ENCODE measurements around the gene DUSP18.

DUSP18 gene

GRCh38 chr22:30662040-30662439 is 5.6 kb downstream of the DUSP18 start:
- Mint-ChIP-seq H3K4me1 (peaks cover 16% of the 10 kb centered on the region), H3K9me3 (no peaks in the 10 kb centered on the region), H3K27me3 (no peaks in the 10 kb centered on the region), H3K4me3 (no peak overlapping the region), H3K27ac (no peak overlapping the region)
- ATAC-seq, result no peak
- DNase-seq, result no peak

GRCh38 chr22:30655532-30655931 is 12.1 kb downstream of the DUSP18 start:
- peak overlapping the region in 1 of 2 donors; percentile 40 for H3K27ac Mint-ChIP-seq
- no peak overlapping the region for H3K4me3 Mint-ChIP-seq
- no peak for ATAC-seq
- no peak for DNase-seq
- H3K27me3 Mint-ChIP-seq, result no peaks in the 10 kb centered on the region
- H3K4me1 Mint-ChIP-seq, result peaks cover 21% of the 10 kb centered on the region
- H3K9me3 Mint-ChIP-seq, result no peaks in the 10 kb centered on the region

- Mint-ChIP-seq H3K27ac (peak overlapping the region in 1 of 2 donors; percentile 43), H3K4me3 (no peak overlapping the region), H3K9me3 (no peaks in the 10 kb centered on the region), H3K4me1 (peaks cover 33% of the 10 kb centered on the region), H3K27me3 (no peaks in the 10 kb centered on the region)
- DNase-seq, result no peak
- no peak for ATAC-seq
These were observed 13.3 kb downstream of the DUSP18 start for GRCh38 chr22:30654361-30654760.

GRCh38 chr22:30652852-30653251 is 14.8 kb downstream of the DUSP18 start:
- peaks cover 48% of the 10 kb centered on the region for H3K4me1 Mint-ChIP-seq
- ATAC-seq, result no peak
- H3K9me3 Mint-ChIP-seq, result no peaks in the 10 kb centered on the region
- H3K4me3 Mint-ChIP-seq, result no peak overlapping the region
- no peaks in the 10 kb centered on the region for H3K27me3 Mint-ChIP-seq
- no peak for DNase-seq
- no peak overlapping the region for H3K27ac Mint-ChIP-seq

GRCh38 chr22:30650508-30651116 is 17.1 kb downstream of the DUSP18 start:
- ATAC-seq, result no peak
- peaks cover 48% of the 10 kb centered on the region for H3K4me1 Mint-ChIP-seq
- peak overlapping the region in 1 of 2 donors; percentile 71 for H3K27ac Mint-ChIP-seq
- H3K4me3 Mint-ChIP-seq, result no peak overlapping the region
- no peak for DNase-seq
- H3K27me3 Mint-ChIP-seq, result no peaks in the 10 kb centered on the region
- H3K9me3 Mint-ChIP-seq, result no peaks in the 10 kb centered on the region

GRCh38 chr22:30649430-30650007 is 18.2 kb downstream of the DUSP18 start:
- Mint-ChIP-seq H3K4me3 (peak overlapping the region; percentile 10 to 39), H3K4me1 (peaks cover 54% of the 10 kb centered on the region), H3K27me3 (no peaks in the 10 kb centered on the region), H3K27ac (peak overlapping the region; percentile 92 to 94), H3K9me3 (no peaks in the 10 kb centered on the region)
- ATAC-seq, result peak; percentile 99
- peak; percentile 70 to 83 for DNase-seq

GRCh38 chr22:30648825-30649224 is 18.9 kb downstream of the DUSP18 start:
- Mint-ChIP-seq H3K4me3 (peak overlapping the region in 1 of 2 donors; percentile 10), H3K9me3 (no peaks in the 10 kb centered on the region), H3K27me3 (no peaks in the 10 kb centered on the region), H3K4me1 (peaks cover 60% of the 10 kb centered on the region), H3K27ac (peak overlapping the region; percentile 92 to 94)
- no peak for DNase-seq
- no peak for ATAC-seq

GRCh38 chr22:30647536-30647935 is 20.1 kb downstream of the DUSP18 start:
- no peak overlapping the region for H3K27ac Mint-ChIP-seq
- DNase-seq, result no peak
- ATAC-seq, result no peak
- H3K4me3 Mint-ChIP-seq, result no peak overlapping the region
- H3K27me3 Mint-ChIP-seq, result no peaks in the 10 kb centered on the region
- H3K4me1 Mint-ChIP-seq, result peaks cover 65% of the 10 kb centered on the region
- no peaks in the 10 kb centered on the region for H3K9me3 Mint-ChIP-seq

GRCh38 chr22:30646518-30647160 is 21.0 kb downstream of the DUSP18 start:
- Mint-ChIP-seq H3K27me3 (no peaks in the 10 kb centered on the region), H3K9me3 (no peaks in the 10 kb centered on the region), H3K4me3 (no peak overlapping the region), H3K4me1 (peaks cover 62% of the 10 kb centered on the region), H3K27ac (no peak overlapping the region)
- DNase-seq (no peak), ATAC-seq (no peak)

GRCh38 chr22:30643055-30643875 is 24.4 kb downstream of the DUSP18 start:
- no peaks in the 10 kb centered on the region for H3K27me3 Mint-ChIP-seq
- no peaks in the 10 kb centered on the region for H3K9me3 Mint-ChIP-seq
- peak overlapping the region; percentile 27 to 45 for H3K4me3 Mint-ChIP-seq
- H3K27ac Mint-ChIP-seq, result peak overlapping the region; percentile 87
- DNase-seq, result no peak
- peak; percentile 2 for ATAC-seq
- peaks cover 39% of the 10 kb centered on the region for H3K4me1 Mint-ChIP-seq

- DNase-seq (no peak), ATAC-seq (no peak)
- Mint-ChIP-seq H3K27me3 (no peaks in the 10 kb centered on the region), H3K9me3 (no peaks in the 10 kb centered on the region), H3K27ac (no peak overlapping the region), H3K4me3 (no peak overlapping the region), H3K4me1 (peaks cover 53% of the 10 kb centered on the region)
These were observed 26.7 kb downstream of the DUSP18 start for GRCh38 chr22:30640839-30641430.

- ATAC-seq, result no peak
- DNase-seq, result no peak
- Mint-ChIP-seq H3K9me3 (no peaks in the 10 kb centered on the region), H3K4me1 (peaks cover 55% of the 10 kb centered on the region), H3K27me3 (no peaks in the 10 kb centered on the region), H3K27ac (no peak overlapping the region), H3K4me3 (no peak overlapping the region)
These were observed 27.3 kb downstream of the DUSP18 start for GRCh38 chr22:30640361-30640760.

- Mint-ChIP-seq H3K27me3 (no peaks in the 10 kb centered on the region), H3K4me3 (peak overlapping the region; percentile 65 to 91), H3K4me1 (peaks cover 42% of the 10 kb centered on the region), H3K9me3 (no peaks in the 10 kb centered on the region), H3K27ac (peak overlapping the region in 1 of 2 donors; percentile 9)
- no peak for ATAC-seq
- DNase-seq, result no peak
These were observed 30.0 kb downstream of the DUSP18 start for GRCh38 chr22:30637701-30638114.

GRCh38 chr22:30636226-30637077 is 31.2 kb downstream of the DUSP18 start:
- no peak for ATAC-seq
- H3K27me3 Mint-ChIP-seq, result no peaks in the 10 kb centered on the region

More at GRCh38 chr22:30636226-30637077, 31.2 kb downstream of the DUSP18 start:
- H3K4me3 Mint-ChIP-seq, result peak overlapping the region; percentile 85 to 91
- peak; percentile 30 to 37 for DNase-seq
- peak overlapping the region; percentile 33 to 91 for H3K27ac Mint-ChIP-seq
- H3K4me1 Mint-ChIP-seq, result peaks cover 36% of the 10 kb centered on the region
- no peaks in the 10 kb centered on the region for H3K9me3 Mint-ChIP-seq

Measured in stimulated activated naive CD8-positive, alpha-beta T cell treated with anti-CD3 and anti-CD28 coated beads, Interleukin-15, amount 100 ng/mL, for 72 hours (primary cell).